WTC11 (cell line): Measurements from ENCODE around the gene MYO3A. TPM values are rescaled to one million over a fixed set of nuclear protein-coding genes. Genes with fewer than 3 reads are reported as not detected.

Source experiments
- ATAC-seq: fragments of 200-7000 bp; cut with Tn5 transposase; 2 replicates; pipeline ENCODE4 v1.10.0; 2021; ENCODE audit warnings: mild to moderate bottlenecking, moderate library complexity
- CTCF ChIA-PET: fragments of 300-600 bp; sonication (Branson Sonifier 250); formaldehyde crosslinking; loops from one replicate; lab custom pipeline; 2021; ENCODE audit warnings: antibody characterized with exemption; lab: Charles Lee
- POLR2A ChIA-PET: fragments of 350-600 bp; sonication (Branson Sonifier 250); formaldehyde crosslinking; loops from one replicate; lab custom pipeline; 2021; ENCODE audit warnings: antibody characterized with exemption; lab: Charles Lee
- DNase-seq: peaks from one replicate; pipeline ENCODE4 v3.0.0; 2021; ENCODE audit warnings: low spot score
- H3K27ac Mint-ChIP-seq: 2 replicates; pipeline ENCODE4 v1.8.0; 2021; ENCODE audit warnings: mixed read lengths
- H3K27me3 Mint-ChIP-seq: 2 replicates; pipeline ENCODE4 v1.8.0; 2021; ENCODE audit warnings: low read depth, mild to moderate bottlenecking, moderate library complexity, mixed read lengths
- H3K36me3 Mint-ChIP-seq: 2 replicates; pipeline ENCODE4 v1.8.0; 2021; ENCODE audit warnings: mixed read lengths
- H3K4me1 Mint-ChIP-seq: 2 replicates; pipeline ENCODE4 v1.8.0; 2022; ENCODE audit warnings: mixed read lengths
- H3K4me3 Mint-ChIP-seq: 2 replicates; pipeline ENCODE4 v1.8.0; 2021; ENCODE audit warnings: mild to moderate bottlenecking, moderate library complexity, mixed read lengths
- H3K9me3 Mint-ChIP-seq: 2 replicates; pipeline ENCODE4 v1.8.0; 2021; ENCODE audit warnings: mixed read lengths
- CBFB ChIP-seq: sonication (generic); formaldehyde crosslinking; IDR thresholded peaks from 2 replicates; pipeline ENCODE4 v1.8.1; 2022; ENCODE audit warnings: mild to moderate bottlenecking, low read depth, missing genetic modification reagents
- CREB1 ChIP-seq: sonication (generic); formaldehyde crosslinking; IDR thresholded peaks from 2 replicates; pipeline ENCODE4 v1.8.0; 2023; ENCODE audit warnings: mild to moderate bottlenecking, missing genetic modification reagents
- CREM ChIP-seq: sonication (generic); formaldehyde crosslinking; IDR thresholded peaks from 2 replicates; pipeline ENCODE4 v1.8.1; 2022; ENCODE audit warnings: mild to moderate bottlenecking, missing genetic modification reagents, moderate library complexity
- ELF4 ChIP-seq: sonication (generic); formaldehyde crosslinking; IDR thresholded peaks from 2 replicates; pipeline ENCODE4 v1.8.1; 2022; ENCODE audit warnings: low read depth, mild to moderate bottlenecking, moderate library complexity, missing genetic modification reagents
- EMX1 ChIP-seq: fragments of 250-450 bp; sonication (Bioruptor Pico); IDR thresholded peaks from 2 replicates; pipeline ENCODE4 v1.8.0; 2021; ENCODE audit warnings: mild to moderate bottlenecking
- ERG ChIP-seq: fragments of 250-450 bp; sonication (Bioruptor Pico); IDR thresholded peaks from 2 replicates; pipeline ENCODE4 v1.8.0; 2021; ENCODE audit warnings: mild to moderate bottlenecking
- FOXP1 ChIP-seq: sonication (generic); formaldehyde crosslinking; IDR thresholded peaks from 2 replicates; pipeline ENCODE4 v1.8.0; 2022; ENCODE audit warnings: missing genetic modification reagents, mild to moderate bottlenecking, moderate library complexity, borderline replicate concordance
- NFATC4 ChIP-seq: fragments of 250-450 bp; sonication (Bioruptor Pico); IDR thresholded peaks from 2 replicates; pipeline ENCODE4 v1.9.0; 2021; ENCODE audit warnings: mild to moderate bottlenecking
- NR2C2 ChIP-seq: sonication (generic); formaldehyde crosslinking; IDR thresholded peaks from 2 replicates; pipeline ENCODE4 v1.8.0; 2022; ENCODE audit warnings: mild to moderate bottlenecking, missing genetic modification reagents
- ZBTB21 ChIP-seq: sonication (generic); formaldehyde crosslinking; IDR thresholded peaks from 2 replicates; pipeline ENCODE4 v1.8.1; 2023; ENCODE audit warnings: mild to moderate bottlenecking, missing genetic modification reagents, borderline replicate concordance
- ZNF232 ChIP-seq: sonication (generic); formaldehyde crosslinking; IDR thresholded peaks from 2 replicates; pipeline ENCODE4 v1.8.0; 2022; ENCODE audit warnings: mild to moderate bottlenecking, missing genetic modification reagents
- ZNF263 ChIP-seq: sonication (generic); formaldehyde crosslinking; IDR thresholded peaks from 2 replicates; pipeline ENCODE4 v1.8.1; 2022; ENCODE audit warnings: low read depth, mild to moderate bottlenecking, moderate library complexity, missing genetic modification reagents
- ZNF416 ChIP-seq: fragments of 250-450 bp; sonication (Bioruptor Pico); IDR thresholded peaks from 2 replicates; pipeline ENCODE4 v1.9.0; 2021; ENCODE audit warnings: mild to moderate bottlenecking, inconsistent platforms
- total RNA-seq: library from RNA; stranded (reverse); gene quantifications from 3 replicates; pipeline ENCODE4 v1.2.3, GENCODE V29; 2021
- TF ChIP-seq, protein P1 (sequence below): sonication (generic); formaldehyde crosslinking; IDR thresholded peaks from 2 replicates; pipeline ENCODE4 v1.8.0; 2022; ENCODE audit warnings: missing genetic modification reagents
- TF ChIP-seq, protein P2 (sequence below): fragments of 250-450 bp; sonication (Bioruptor Pico); IDR thresholded peaks from 2 replicates; pipeline ENCODE4 v1.9.0; 2021; ENCODE audit warnings: mild to moderate bottlenecking
- TF ChIP-seq, protein P3 (sequence below): fragments of 200-600 bp; IDR thresholded peaks from 2 replicates; pipeline ENCODE4 v1.8.0; 2022; ENCODE audit warnings: antibody characterized with exemption
- TF ChIP-seq, protein P4 (sequence below): sonication (generic); formaldehyde crosslinking; IDR thresholded peaks from 2 replicates; pipeline ENCODE4 v1.8.0; 2023; ENCODE audit warnings: missing genetic modification reagents, mild to moderate bottlenecking, borderline replicate concordance

The MYO3A gene
- total RNA-seq, 1 experiment from 2014 or later: 3.7 TPM

DNA sequence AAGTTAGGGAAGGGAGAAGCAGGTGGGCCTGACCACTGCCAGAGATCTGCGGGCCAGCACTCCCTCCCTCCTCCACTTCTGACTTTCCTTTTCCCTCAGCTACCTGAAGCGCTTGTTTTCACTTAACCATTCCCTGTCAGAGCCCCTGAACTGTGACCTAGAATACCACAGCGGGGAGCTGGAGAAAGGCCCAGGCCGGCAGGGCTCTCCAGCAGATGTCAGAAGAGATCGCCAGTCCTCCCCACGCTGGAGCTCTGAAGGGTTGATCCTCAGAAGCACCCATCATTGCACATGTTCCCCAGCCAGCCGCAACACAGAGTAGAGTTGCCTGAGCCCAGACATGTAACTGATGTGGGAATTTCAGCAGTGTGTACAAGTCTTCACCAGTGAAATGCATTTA lies 238.1 kb downstream of the MYO3A start:
- H3K27ac Mint-ChIP-seq: no peak overlapping the region
- POLR2A ChIA-PET: no interaction called here
- TF ChIP-seq ZNF263: peak; percentile 43; the same call in 1 of the 2 replicates
- no peak for TF ChIP-seq EMX1 (CRISPR knock-in tag)
- TF ChIP-seq, protein P1, sequence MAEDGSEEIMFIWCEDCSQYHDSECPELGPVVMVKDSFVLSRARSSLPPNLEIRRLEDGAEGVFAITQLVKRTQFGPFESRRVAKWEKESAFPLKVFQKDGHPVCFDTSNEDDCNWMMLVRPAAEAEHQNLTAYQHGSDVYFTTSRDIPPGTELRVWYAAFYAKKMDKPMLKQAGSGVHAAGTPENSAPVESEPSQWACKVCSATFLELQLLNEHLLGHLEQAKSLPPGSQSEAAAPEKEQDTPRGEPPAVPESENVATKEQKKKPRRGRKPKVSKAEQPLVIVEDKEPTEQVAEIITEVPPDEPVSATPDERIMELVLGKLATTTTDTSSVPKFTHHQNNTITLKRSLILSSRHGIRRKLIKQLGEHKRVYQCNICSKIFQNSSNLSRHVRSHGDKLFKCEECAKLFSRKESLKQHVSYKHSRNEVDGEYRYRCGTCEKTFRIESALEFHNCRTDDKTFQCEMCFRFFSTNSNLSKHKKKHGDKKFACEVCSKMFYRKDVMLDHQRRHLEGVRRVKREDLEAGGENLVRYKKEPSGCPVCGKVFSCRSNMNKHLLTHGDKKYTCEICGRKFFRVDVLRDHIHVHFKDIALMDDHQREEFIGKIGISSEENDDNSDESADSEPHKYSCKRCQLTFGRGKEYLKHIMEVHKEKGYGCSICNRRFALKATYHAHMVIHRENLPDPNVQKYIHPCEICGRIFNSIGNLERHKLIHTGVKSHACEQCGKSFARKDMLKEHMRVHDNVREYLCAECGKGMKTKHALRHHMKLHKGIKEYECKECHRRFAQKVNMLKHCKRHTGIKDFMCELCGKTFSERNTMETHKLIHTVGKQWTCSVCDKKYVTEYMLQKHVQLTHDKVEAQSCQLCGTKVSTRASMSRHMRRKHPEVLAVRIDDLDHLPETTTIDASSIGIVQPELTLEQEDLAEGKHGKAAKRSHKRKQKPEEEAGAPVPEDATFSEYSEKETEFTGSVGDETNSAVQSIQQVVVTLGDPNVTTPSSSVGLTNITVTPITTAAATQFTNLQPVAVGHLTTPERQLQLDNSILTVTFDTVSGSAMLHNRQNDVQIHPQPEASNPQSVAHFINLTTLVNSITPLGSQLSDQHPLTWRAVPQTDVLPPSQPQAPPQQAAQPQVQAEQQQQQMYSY (CRISPR knock-in tag): peak; percentile 55; the same call in 1 of the 2 replicates
- no peak overlapping the region for H3K4me3 Mint-ChIP-seq
- H3K9me3 Mint-ChIP-seq: no peaks in the 10 kb centered on the region
- H3K27me3 Mint-ChIP-seq: no peaks in the 10 kb centered on the region
- CTCF ChIA-PET: interaction anchor here (0.9 to 1.2 kb wide), 7 partner anchors 20 to 139 kb away, joined by 3 to 8 read pairs (median 3); partner anchors contain the start of gene GAD2
- peaks cover 39% of the 10 kb centered on the region for H3K4me1 Mint-ChIP-seq
- H3K36me3 Mint-ChIP-seq: no peaks in the 10 kb centered on the region
- DNase-seq: peak; percentile 50
- peak; percentile 94 for ATAC-seq

GRCh38 chr10:26173837-26174236 lies 239.8 kb downstream of the MYO3A start:
- POLR2A ChIA-PET: no interaction called here
- TF ChIP-seq ZNF232 (CRISPR knock-in tag) (no peak), ZBTB21 (CRISPR knock-in tag) (no peak), CREM (CRISPR knock-in tag) (no peak), NR2C2 (no peak), ELF4 (CRISPR knock-in tag) (no peak), CBFB (CRISPR knock-in tag) (no peak), NFATC4 (CRISPR knock-in tag) (no peak), ZNF416 (CRISPR knock-in tag) (no peak), CREB1 (CRISPR knock-in tag) (no peak), FOXP1 (CRISPR knock-in tag) (no peak)
- TF ChIP-seq, protein P2, sequence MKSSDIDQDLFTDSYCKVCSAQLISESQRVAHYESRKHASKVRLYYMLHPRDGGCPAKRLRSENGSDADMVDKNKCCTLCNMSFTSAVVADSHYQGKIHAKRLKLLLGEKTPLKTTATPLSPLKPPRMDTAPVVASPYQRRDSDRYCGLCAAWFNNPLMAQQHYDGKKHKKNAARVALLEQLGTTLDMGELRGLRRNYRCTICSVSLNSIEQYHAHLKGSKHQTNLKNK (CRISPR knock-in tag): no peak
- Mint-ChIP-seq H3K27me3 (no peaks in the 10 kb centered on the region), H3K4me3 (no peak overlapping the region), H3K36me3 (no peaks in the 10 kb centered on the region), H3K9me3 (no peaks in the 10 kb centered on the region), H3K4me1 (peaks cover 40% of the 10 kb centered on the region), H3K27ac (no peak overlapping the region)
- DNase-seq (no peak), ATAC-seq (no peak)
- CTCF ChIA-PET: no interaction called here

- TF ChIP-seq NR2C2 (no peak), ERG (CRISPR knock-in tag) (no peak)
- TF ChIP-seq, protein P3, sequence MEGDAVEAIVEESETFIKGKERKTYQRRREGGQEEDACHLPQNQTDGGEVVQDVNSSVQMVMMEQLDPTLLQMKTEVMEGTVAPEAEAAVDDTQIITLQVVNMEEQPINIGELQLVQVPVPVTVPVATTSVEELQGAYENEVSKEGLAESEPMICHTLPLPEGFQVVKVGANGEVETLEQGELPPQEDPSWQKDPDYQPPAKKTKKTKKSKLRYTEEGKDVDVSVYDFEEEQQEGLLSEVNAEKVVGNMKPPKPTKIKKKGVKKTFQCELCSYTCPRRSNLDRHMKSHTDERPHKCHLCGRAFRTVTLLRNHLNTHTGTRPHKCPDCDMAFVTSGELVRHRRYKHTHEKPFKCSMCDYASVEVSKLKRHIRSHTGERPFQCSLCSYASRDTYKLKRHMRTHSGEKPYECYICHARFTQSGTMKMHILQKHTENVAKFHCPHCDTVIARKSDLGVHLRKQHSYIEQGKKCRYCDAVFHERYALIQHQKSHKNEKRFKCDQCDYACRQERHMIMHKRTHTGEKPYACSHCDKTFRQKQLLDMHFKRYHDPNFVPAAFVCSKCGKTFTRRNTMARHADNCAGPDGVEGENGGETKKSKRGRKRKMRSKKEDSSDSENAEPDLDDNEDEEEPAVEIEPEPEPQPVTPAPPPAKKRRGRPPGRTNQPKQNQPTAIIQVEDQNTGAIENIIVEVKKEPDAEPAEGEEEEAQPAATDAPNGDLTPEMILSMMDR: no peak
- TF ChIP-seq, protein P4, sequence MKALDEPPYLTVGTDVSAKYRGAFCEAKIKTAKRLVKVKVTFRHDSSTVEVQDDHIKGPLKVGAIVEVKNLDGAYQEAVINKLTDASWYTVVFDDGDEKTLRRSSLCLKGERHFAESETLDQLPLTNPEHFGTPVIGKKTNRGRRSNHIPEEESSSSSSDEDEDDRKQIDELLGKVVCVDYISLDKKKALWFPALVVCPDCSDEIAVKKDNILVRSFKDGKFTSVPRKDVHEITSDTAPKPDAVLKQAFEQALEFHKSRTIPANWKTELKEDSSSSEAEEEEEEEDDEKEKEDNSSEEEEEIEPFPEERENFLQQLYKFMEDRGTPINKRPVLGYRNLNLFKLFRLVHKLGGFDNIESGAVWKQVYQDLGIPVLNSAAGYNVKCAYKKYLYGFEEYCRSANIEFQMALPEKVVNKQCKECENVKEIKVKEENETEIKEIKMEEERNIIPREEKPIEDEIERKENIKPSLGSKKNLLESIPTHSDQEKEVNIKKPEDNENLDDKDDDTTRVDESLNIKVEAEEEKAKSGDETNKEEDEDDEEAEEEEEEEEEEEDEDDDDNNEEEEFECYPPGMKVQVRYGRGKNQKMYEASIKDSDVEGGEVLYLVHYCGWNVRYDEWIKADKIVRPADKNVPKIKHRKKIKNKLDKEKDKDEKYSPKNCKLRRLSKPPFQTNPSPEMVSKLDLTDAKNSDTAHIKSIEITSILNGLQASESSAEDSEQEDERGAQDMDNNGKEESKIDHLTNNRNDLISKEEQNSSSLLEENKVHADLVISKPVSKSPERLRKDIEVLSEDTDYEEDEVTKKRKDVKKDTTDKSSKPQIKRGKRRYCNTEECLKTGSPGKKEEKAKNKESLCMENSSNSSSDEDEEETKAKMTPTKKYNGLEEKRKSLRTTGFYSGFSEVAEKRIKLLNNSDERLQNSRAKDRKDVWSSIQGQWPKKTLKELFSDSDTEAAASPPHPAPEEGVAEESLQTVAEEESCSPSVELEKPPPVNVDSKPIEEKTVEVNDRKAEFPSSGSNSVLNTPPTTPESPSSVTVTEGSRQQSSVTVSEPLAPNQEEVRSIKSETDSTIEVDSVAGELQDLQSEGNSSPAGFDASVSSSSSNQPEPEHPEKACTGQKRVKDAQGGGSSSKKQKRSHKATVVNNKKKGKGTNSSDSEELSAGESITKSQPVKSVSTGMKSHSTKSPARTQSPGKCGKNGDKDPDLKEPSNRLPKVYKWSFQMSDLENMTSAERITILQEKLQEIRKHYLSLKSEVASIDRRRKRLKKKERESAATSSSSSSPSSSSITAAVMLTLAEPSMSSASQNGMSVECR: no peak
- TF ChIP-seq, protein P2 (CRISPR knock-in tag): no peak
- DNase-seq (no peak), ATAC-seq (no peak)
- Mint-ChIP-seq H3K27me3 (no peaks in the 10 kb centered on the region), H3K4me1 (peaks cover 13% of the 10 kb centered on the region), H3K9me3 (no peaks in the 10 kb centered on the region), H3K4me3 (no peak overlapping the region), H3K36me3 (no peaks in the 10 kb centered on the region), H3K27ac (no peak overlapping the region)
- ChIA-PET CTCF (no interaction called here), POLR2A (interaction anchor here (0.6 kb wide), 1 partner anchor 498 kb away, joined by 5 read pairs; no protein-coding TSS in a partner anchor)
These were observed 243.3 kb downstream of the MYO3A start for GRCh38 chr10:26177341-26177740.
